ENCODE data around the gene GP5. TPM values are rescaled to one million over a fixed set of nuclear protein-coding genes. Genes with fewer than 3 reads are reported as not detected.

GP5 gene
- total and polyA plus RNA-seq, 2 of the 13 experiments (the other 11 are each of a cell fraction or from before 2014, with no cell fraction given), result not detected

- TF ChIP-seq MZF1 (CRISPR knock-in tag; IDR thresholded peaks at IDR 0.05; ENCODE audit: borderline replicate concordance) (no peak), BCL6 (CRISPR knock-in tag; IDR thresholded peaks at IDR 0.05) (no peak), ZBTB3 (CRISPR knock-in tag; IDR thresholded peaks at IDR 0.05; ENCODE audit: borderline replicate concordance, low read depth) (no peak), KLF9 (CRISPR knock-in tag; IDR thresholded peaks at IDR 0.05; ENCODE audit: low read depth) (no peak)
- no peaks in the 10 kb centered on the region for H4K20me1 ChIP-seq (ENCODE audit: insufficient read depth, low read length)
- no peak overlapping the region for H3K4me3 ChIP-seq (replicated peaks in 1 of 3; ENCODE audit: insufficient read depth in 1 of 3, low read depth in 2 of 3, low read length in 3 of 3)
- no peaks in the 10 kb centered on the region for H3K9me3 ChIP-seq (ENCODE audit: low read length)
- no peaks in the 10 kb centered on the region for H3K36me3 ChIP-seq (replicated peaks in 1 of 2; ENCODE audit: control insufficient read depth in 1 of 2, insufficient read depth in 2 of 2, low read length in 2 of 2)
- peaks cover 9 to 60% of the 10 kb centered on the region in 2 experiments; a peak in 4 of 5 replicates for H3K27me3 ChIP-seq (ENCODE audit: control insufficient read depth in 1 of 2, insufficient read depth in 2 of 2, low read length in 2 of 2)
- ChIA-PET CTCF (ENCODE audit: low intra/inter-chr PET ratio, low total read pairs) (no interaction called here), POLR2A (no interaction called here)
- ATAC-seq (no peak), FAIRE-seq (no peak), DNase-seq (ENCODE audit: low spot score) (no peak)
- in situ Hi-C loops (cut with HindIII; ENCODE audit: extremely low pct_ligation_motif_present, low pct_unique_long_range_greater_than_20kb) (no loop called here), intact Hi-C loops (cut with micrococcal nuclease; ENCODE audit: unreplicated experiment) (no loop called here)
- no peak overlapping the region for H3K9ac ChIP-seq (ENCODE audit: insufficient read depth, low read depth, low read length)
- H2AFZ ChIP-seq (ENCODE audit: low read length), result no peak overlapping the region
- WGBS (ENCODE audit: low lambda C conversion rate), result 62% methylated on average over 11 of the region's 14 CpGs
- H3K4me1 ChIP-seq (ENCODE audit: insufficient read depth, low read length), result peaks cover 14% of the 10 kb centered on the region
- H3K79me2 ChIP-seq (ENCODE audit: insufficient read depth, low read length), result no peaks in the 10 kb centered on the region
- no peak overlapping the region for H3K4me2 ChIP-seq (ENCODE audit: low read depth, low read length)
- no peak overlapping the region for H3K27ac ChIP-seq (ENCODE audit: extremely low read length, insufficient read depth, low read length)
- no TSS peak for BruUV-seq (replicated peaks)
Measured at GRCh38 chr3:194373028-194373427, 26.0 kb downstream of the GP5 start.

DNA sequence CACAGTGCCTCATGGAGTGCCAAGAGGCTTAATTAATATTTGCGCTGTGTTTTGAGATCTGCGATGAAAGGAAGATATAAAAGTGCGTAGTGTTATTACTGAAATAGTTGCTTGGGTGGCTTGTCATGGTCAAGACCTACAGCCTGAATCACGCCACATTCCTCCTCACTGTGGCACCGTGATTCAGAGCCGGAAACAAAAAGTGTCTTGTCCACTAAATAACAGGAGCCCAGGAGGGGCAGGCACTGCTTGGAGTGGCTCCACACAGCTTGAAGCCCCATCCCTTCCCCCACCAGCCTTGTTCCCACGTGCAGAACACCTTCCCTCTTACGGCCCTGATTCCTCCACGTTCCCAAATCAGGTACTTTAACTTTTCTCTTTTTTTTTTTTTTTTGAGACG is 28.3 kb downstream of the GP5 start:
- WGBS (ENCODE audit: low lambda C conversion rate), result 41% methylated on average over 10 of the region's 10 CpGs
- no peak for TF ChIP-seq DMTF1 (CRISPR knock-in tag; IDR thresholded peaks at IDR 0.05)
- TF ChIP-seq CTCF (CRISPR knock-in tag; IDR thresholded peaks at IDR 0.05), result no peak
- no peak for TF ChIP-seq ZNF670 (CRISPR knock-in tag; IDR thresholded peaks at IDR 0.05; ENCODE audit: borderline replicate concordance)
- no peak for TF ChIP-seq ZNF263 (CRISPR knock-in tag; IDR thresholded peaks at IDR 0.05)
- no peak for TF ChIP-seq ZNF432 (CRISPR knock-in tag; IDR thresholded peaks at IDR 0.05; ENCODE audit: borderline replicate concordance)
- TF ChIP-seq TEAD2 (CRISPR knock-in tag; IDR thresholded peaks at IDR 0.05), result no peak
- no peak for TF ChIP-seq SMARCE1 (IDR thresholded peaks at IDR 0.05; ENCODE audit: borderline replicate concordance)
- no peak for TF ChIP-seq FOXO4 (CRISPR knock-in tag; conservative IDR thresholded peaks at IDR 0.05)
- TF ChIP-seq TCF12 (IDR thresholded peaks at IDR 0.05), result no peak
- TF ChIP-seq TCF12 (CRISPR knock-in tag; IDR thresholded peaks at IDR 0.05), result no peak
- TF ChIP-seq CEBPG (CRISPR knock-in tag; IDR thresholded peaks at IDR 0.05), result no peak
- no peak for DNase-seq (ENCODE audit: low spot score)
- H3K4me1 ChIP-seq (ENCODE audit: insufficient read depth, low read length), result peaks cover 14% of the 10 kb centered on the region
- FAIRE-seq, result no peak
- H3K27me3 ChIP-seq (ENCODE audit: control insufficient read depth in 1 of 2, insufficient read depth in 2 of 2, low read length in 2 of 2), result peaks cover 12 to 73% of the 10 kb centered on the region in 2 experiments; a peak in 4 of 5 replicates
- H3K36me3 ChIP-seq (replicated peaks in 1 of 2; ENCODE audit: control insufficient read depth in 1 of 2, insufficient read depth in 2 of 2, low read length in 2 of 2), result no peaks in the 10 kb centered on the region
- H3K4me2 ChIP-seq (ENCODE audit: low read depth, low read length), result no peak overlapping the region
- no peaks in the 10 kb centered on the region for H4K20me1 ChIP-seq (ENCODE audit: insufficient read depth, low read length)
- no peaks in the 10 kb centered on the region for H3K79me2 ChIP-seq (ENCODE audit: insufficient read depth, low read length)
- no peak overlapping the region for H2AFZ ChIP-seq (ENCODE audit: low read length)
- ChIA-PET CTCF (ENCODE audit: low intra/inter-chr PET ratio, low total read pairs) (no interaction called here), POLR2A (no interaction called here)
- no peak overlapping the region for H3K9ac ChIP-seq (ENCODE audit: insufficient read depth, low read depth, low read length)
- no peaks in the 10 kb centered on the region for H3K9me3 ChIP-seq (ENCODE audit: low read length)
- in situ Hi-C loops (cut with HindIII; ENCODE audit: extremely low pct_ligation_motif_present, low pct_unique_long_range_greater_than_20kb) (no loop called here), intact Hi-C loops (cut with micrococcal nuclease; ENCODE audit: unreplicated experiment) (no loop called here)
- H3K27ac ChIP-seq (ENCODE audit: extremely low read length, insufficient read depth, low read length), result no peak overlapping the region
- no peak overlapping the region for H3K4me3 ChIP-seq (replicated peaks in 1 of 3; ENCODE audit: insufficient read depth in 1 of 3, low read depth in 2 of 3, low read length in 3 of 3)
- ATAC-seq, result no peak
- no TSS peak for BruUV-seq (replicated peaks)
